Calu3 (cell line): ENCODE data around the gene PXK. TPM values are rescaled to one million over a fixed set of nuclear protein-coding genes. Genes with fewer than 3 reads are reported as not detected.

ENCODE experiments used
- BruUV-seq: library from RNA; stranded (reverse); fragments of 400-500 nt; replicated peaks from 2 replicates; lab custom pipeline; 2021; lab: Mats Ljungman, UMichigan
- CTCF ChIA-PET: fragments of 300-600 bp; sonication (Branson Sonifier 250); formaldehyde crosslinking; loops from one replicate; lab custom pipeline; 2022; ENCODE audit warnings: antibody characterized with exemption; lab: Charles Lee
- DNase-seq: peaks from one replicate; pipeline ENCODE4 v3.0.0; 2022
- H3K27ac Mint-ChIP-seq: one replicate; pipeline ENCODE4 v1.8.0; 2022; ENCODE audit warnings: mixed read lengths; ENCODE audit not compliant: unreplicated experiment
- H3K27me3 Mint-ChIP-seq: one replicate; pipeline ENCODE4 v1.8.0; 2022; ENCODE audit warnings: mixed read lengths; ENCODE audit not compliant: unreplicated experiment
- H3K36me3 Mint-ChIP-seq: one replicate; pipeline ENCODE4 v1.8.0; 2022; ENCODE audit warnings: mild to moderate bottlenecking, moderate library complexity, mixed read lengths; ENCODE audit not compliant: insufficient read depth, unreplicated experiment
- H3K4me1 Mint-ChIP-seq: one replicate; pipeline ENCODE4 v1.8.0; 2022; ENCODE audit warnings: mild to moderate bottlenecking, low read depth, mixed read lengths; ENCODE audit not compliant: unreplicated experiment
- H3K4me3 Mint-ChIP-seq: one replicate; pipeline ENCODE4 v1.8.0; 2022; ENCODE audit warnings: mild to moderate bottlenecking, low read depth, moderate library complexity, mixed read lengths; ENCODE audit not compliant: unreplicated experiment
- H3K9me3 Mint-ChIP-seq: one replicate; pipeline ENCODE4 v1.8.0; 2022; ENCODE audit warnings: low read depth, mixed read lengths; ENCODE audit not compliant: unreplicated experiment
- intact Hi-C: fragments of 100-400 bp; cut with micrococcal nuclease; formaldehyde crosslinking; loops from one replicate; pipeline ENCODE4 v1.10.0; 2022; ENCODE audit not compliant: unreplicated experiment
- total RNA-seq: library from RNA; stranded (reverse); gene quantifications from 2 replicates; pipeline ENCODE4 v1.2.3, GENCODE V29; 2022
- TF ChIP-seq, protein P1 (sequence below): fragments of 200-600 bp; IDR thresholded peaks from one replicate; pipeline ENCODE4 v1.8.0; 2022; ENCODE audit warnings: antibody characterized with exemption; ENCODE audit not compliant: unreplicated experiment

Gene PXK
- total RNA-seq, 1 experiment from 2014 or later = 8.6 TPM

DNA sequence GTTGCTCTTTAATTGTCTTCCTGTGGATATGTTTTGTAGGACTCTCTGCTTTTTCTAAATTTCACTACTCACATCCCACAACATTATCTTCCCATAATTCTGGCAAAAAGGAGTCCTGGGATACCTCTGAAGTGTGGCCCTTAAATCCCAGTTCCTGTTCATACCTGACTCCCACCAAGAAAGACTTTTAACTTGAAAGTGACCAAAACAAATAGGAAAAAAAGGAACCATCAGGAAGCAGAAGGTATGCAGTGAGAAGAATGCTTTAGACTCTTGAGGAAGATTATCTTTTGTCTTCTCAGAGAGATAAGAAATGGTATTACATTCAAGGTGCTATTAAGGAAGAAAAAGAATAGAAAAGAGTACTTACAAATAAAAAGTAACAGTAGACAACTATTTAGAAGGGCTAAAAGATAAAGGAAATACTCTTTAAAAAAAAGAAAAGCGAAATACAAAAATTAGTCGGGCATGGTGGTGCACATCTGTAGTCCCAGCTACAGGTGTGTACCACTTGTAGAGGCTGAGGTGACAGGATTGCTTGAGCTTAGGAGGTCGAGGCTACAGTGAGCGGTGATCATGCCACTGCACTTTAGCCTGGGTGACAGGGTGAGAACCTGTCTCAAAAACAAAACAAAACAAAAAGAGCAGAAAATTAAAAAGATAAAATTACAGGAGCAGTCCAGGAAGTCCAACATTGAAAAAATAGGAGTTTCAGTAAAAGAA is 46.8 kb downstream of the PXK start:
- H3K27me3 Mint-ChIP-seq = no peaks in the 10 kb centered on the region
- no peak overlapping the region for H3K27ac Mint-ChIP-seq
- no peak overlapping the region for H3K4me3 Mint-ChIP-seq
- no peaks in the 10 kb centered on the region for H3K9me3 Mint-ChIP-seq
- intact Hi-C loops = no loop called here
- DNase-seq = no peak
- H3K4me1 Mint-ChIP-seq = no peaks in the 10 kb centered on the region
- BruUV-seq = no TSS peak
- CTCF ChIA-PET = interaction anchor here (0.7 kb wide), 1 partner anchor 1103 kb away, joined by 3 read pairs; no protein-coding TSS in a partner anchor
- TF ChIP-seq, protein P1, sequence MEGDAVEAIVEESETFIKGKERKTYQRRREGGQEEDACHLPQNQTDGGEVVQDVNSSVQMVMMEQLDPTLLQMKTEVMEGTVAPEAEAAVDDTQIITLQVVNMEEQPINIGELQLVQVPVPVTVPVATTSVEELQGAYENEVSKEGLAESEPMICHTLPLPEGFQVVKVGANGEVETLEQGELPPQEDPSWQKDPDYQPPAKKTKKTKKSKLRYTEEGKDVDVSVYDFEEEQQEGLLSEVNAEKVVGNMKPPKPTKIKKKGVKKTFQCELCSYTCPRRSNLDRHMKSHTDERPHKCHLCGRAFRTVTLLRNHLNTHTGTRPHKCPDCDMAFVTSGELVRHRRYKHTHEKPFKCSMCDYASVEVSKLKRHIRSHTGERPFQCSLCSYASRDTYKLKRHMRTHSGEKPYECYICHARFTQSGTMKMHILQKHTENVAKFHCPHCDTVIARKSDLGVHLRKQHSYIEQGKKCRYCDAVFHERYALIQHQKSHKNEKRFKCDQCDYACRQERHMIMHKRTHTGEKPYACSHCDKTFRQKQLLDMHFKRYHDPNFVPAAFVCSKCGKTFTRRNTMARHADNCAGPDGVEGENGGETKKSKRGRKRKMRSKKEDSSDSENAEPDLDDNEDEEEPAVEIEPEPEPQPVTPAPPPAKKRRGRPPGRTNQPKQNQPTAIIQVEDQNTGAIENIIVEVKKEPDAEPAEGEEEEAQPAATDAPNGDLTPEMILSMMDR = no peak
- no peaks in the 10 kb centered on the region for H3K36me3 Mint-ChIP-seq

DNA sequence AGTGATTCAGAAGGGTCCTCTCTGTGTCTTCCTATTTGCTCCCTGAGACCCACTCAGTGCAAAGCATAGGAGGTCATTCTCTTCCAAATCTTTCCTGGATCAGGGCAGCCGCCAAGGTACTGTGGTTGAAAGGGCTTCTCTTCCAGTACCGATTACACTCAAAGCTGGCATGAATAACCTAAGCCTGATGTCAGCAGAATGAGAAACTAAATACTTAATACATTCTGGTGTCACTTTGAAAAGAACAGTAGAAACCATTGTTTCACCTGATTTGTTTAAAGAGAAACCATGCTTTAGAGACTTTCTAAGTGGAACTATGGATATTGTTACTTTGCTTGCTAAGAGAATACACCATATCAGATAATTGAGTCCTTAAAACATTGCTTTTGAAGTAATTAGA is 50.8 kb downstream of the PXK start:
- DNase-seq = no peak
- intact Hi-C loops = no loop called here
- Mint-ChIP-seq H3K4me1 (no peaks in the 10 kb centered on the region), H3K27ac (no peak overlapping the region), H3K4me3 (no peak overlapping the region), H3K27me3 (no peaks in the 10 kb centered on the region), H3K9me3 (no peaks in the 10 kb centered on the region), H3K36me3 (no peaks in the 10 kb centered on the region)
- CTCF ChIA-PET = interaction anchor here (0.7 to 1.1 kb wide), 2 partner anchors 37 to 77 kb away, joined by 3 read pairs; partner anchors contain the start of gene HTD2
- TF ChIP-seq, protein P1 = no peak
- no TSS peak for BruUV-seq

DNA sequence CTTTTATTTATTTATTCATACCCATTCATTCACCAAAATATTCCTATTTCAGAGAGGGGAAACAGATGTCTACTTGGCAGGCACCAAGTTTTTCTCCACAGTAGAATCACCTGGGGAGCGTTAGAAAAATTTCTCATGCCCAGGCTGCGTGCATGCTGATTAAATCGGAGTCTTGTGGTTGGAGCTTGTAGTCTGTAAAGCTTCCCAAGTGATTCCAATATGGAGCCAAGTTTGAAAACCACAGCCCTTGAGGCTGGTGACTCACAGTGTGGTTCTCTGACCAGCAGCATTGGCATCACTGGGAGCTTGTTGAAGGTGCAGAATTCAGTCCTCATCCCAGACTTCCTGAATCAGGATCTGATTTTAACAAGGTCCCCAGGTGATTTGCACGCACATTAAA is 51.2 kb downstream of the PXK start:
- peak; percentile 55 for DNase-seq
- TF ChIP-seq, protein P1 = no peak
- H3K27ac Mint-ChIP-seq = no peak overlapping the region
- no peaks in the 10 kb centered on the region for H3K9me3 Mint-ChIP-seq
- CTCF ChIA-PET = interaction anchor here (0.7 to 1.1 kb wide), 2 partner anchors 38 to 77 kb away, joined by 3 read pairs; partner anchors contain the start of gene HTD2
- no peaks in the 10 kb centered on the region for H3K4me1 Mint-ChIP-seq
- no peaks in the 10 kb centered on the region for H3K27me3 Mint-ChIP-seq
- intact Hi-C loops = no loop called here
- BruUV-seq = no TSS peak
- H3K4me3 Mint-ChIP-seq = no peak overlapping the region
- H3K36me3 Mint-ChIP-seq = no peaks in the 10 kb centered on the region

GRCh38 chr3:58384381-58385090 is 51.8 kb downstream of the PXK start:
- BruUV-seq = no TSS peak
- H3K4me3 Mint-ChIP-seq = no peak overlapping the region
- DNase-seq = no peak
- no peaks in the 10 kb centered on the region for H3K4me1 Mint-ChIP-seq
- no peaks in the 10 kb centered on the region for H3K36me3 Mint-ChIP-seq
- H3K27ac Mint-ChIP-seq = no peak overlapping the region
- TF ChIP-seq, protein P1 = no peak
- CTCF ChIA-PET = interaction anchor here (1.1 kb wide), 1 partner anchor 78 kb away, joined by 3 read pairs; the partner anchor contains the start of gene HTD2
- no peaks in the 10 kb centered on the region for H3K9me3 Mint-ChIP-seq
- intact Hi-C loops = no loop called here
- H3K27me3 Mint-ChIP-seq = no peaks in the 10 kb centered on the region
